NCI-H1048 (cell line): ENCODE data around the gene JARID2.
"Not testable (repeated sequence)": the region's sequence is repeated elsewhere in the genome, so short reads cannot be mapped to it uniquely, and the experiment has no call there.

ENCODE experiments used
- DNase-seq: peaks from one replicate; lab custom pipeline; 2025; lab: John Stamatoyannopoulos, UW

The JARID2 gene

DNA sequence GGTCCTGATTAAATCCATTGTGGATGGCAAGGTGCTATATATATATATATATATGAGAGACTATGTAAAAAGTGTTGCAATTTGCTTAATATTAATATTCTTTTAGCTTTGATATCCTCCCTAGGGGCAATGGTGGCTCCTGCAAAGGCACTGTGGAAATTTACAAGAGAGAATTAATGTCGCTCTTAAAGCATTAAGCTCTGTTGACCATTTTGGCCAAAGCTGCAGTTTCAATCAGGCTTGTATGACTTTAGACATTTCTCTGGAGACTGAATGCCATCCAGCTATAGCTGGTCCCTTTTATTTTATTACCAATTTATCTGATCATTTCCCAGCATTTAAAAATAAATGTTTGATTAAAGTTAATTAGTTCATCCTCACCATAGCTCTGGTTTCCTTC, 155.3 kb downstream of the JARID2 start:
- DNase-seq, result no peak

DNA sequence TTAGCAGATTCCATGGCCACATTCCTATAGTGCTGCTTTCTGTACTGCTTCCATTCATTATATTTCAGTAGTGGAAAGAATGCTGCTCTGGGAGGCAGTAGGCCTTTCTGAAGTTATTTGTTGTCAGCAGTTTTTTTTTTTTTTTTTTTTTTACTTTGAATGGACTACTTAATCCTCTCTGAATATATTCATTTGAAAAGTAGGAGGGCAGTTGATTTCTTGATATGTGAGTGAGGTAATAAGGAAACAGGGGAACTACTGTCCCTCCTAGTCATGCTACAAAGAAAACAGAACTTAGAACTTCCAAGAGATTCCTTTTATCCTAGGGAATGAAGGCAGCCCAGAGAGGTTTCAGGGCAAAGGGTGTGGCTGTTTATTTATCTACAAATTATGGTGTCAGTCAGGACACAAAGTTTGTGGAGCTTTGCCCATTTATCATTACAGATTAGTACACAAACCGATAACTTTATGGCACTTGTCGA, 155.9 kb downstream of the JARID2 start:
- DNase-seq, result no peak

- DNase-seq, result no peak
Measured at GRCh38 chr6:15402406-15403045, 156.7 kb downstream of the JARID2 start.

DNA sequence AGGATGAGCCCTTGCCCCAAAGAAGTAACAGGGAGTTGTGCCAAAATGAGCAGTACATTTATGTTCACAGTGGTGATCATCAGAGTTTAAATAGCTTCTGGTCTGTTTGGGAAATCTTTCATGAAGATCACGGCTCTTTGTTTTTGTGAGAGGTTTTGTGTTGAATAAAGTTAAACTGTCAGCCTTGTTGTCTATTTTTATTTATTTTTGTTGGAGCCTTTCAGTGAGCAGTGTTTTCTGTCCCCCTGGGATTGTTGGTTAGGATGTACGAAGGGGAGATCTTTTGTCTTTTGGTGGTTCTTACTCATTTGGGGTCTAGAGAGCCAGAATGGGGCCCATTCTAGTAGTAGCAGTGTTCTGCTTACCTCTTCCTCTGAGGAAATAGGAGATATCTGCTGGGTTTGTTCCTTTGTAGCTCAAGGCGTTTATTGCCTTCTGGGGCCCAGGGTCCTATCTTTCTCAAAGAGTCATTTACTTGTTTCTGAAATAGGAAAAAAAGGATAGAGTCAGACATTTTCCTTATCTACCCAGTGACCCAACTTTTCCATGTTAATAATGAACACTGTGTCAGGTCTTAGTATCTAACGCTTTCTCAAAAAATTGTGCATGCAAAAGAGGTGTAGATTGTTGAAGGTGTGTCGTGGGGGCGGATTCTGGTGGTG, 157.4 kb downstream of the JARID2 start:
- DNase-seq, result no peak

DNA sequence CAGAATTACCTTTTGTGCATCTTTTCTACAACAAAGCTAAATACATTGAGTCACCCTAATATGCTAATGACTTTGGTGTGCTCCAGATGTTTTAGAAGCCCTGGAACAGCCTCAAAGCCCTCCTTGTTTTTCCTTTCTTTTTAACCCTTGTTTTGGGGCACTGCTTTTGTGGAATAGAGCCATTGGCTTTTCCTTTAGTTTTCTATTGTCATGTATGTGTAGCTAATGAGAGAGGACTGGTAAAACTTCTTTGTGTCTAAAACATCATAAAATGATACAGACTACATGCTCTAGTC, 158.8 kb downstream of the JARID2 start:
- DNase-seq, result no peak

GRCh38 chr6:15405129-15406068, 159.5 kb downstream of the JARID2 start:
- no peak for DNase-seq

DNA sequence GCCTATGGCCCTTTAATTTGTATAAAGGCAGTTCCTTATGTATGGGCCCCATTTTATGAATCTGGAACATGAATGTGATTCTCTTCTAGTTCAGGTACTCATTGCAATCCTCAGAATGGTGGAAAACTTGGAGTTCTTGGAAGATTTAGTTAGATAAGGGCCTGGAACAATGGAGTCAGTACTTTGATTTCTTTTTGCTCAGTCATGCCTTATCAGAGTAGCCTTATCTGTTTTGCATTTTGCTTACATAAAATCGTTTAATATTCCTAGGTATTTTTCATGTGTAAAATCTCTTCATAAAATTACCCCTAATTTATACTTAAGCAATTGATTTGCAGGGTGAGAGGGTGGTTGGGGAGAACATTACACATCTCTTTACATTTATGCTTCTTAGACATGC, 160.6 kb downstream of the JARID2 start:
- DNase-seq, result no peak

- DNase-seq, result no peak
Measured at GRCh38 chr6:15408008-15408407, 162.1 kb downstream of the JARID2 start.

- DNase-seq, result no peak
Measured at GRCh38 chr6:15408758-15409157, 162.9 kb downstream of the JARID2 start.

DNA sequence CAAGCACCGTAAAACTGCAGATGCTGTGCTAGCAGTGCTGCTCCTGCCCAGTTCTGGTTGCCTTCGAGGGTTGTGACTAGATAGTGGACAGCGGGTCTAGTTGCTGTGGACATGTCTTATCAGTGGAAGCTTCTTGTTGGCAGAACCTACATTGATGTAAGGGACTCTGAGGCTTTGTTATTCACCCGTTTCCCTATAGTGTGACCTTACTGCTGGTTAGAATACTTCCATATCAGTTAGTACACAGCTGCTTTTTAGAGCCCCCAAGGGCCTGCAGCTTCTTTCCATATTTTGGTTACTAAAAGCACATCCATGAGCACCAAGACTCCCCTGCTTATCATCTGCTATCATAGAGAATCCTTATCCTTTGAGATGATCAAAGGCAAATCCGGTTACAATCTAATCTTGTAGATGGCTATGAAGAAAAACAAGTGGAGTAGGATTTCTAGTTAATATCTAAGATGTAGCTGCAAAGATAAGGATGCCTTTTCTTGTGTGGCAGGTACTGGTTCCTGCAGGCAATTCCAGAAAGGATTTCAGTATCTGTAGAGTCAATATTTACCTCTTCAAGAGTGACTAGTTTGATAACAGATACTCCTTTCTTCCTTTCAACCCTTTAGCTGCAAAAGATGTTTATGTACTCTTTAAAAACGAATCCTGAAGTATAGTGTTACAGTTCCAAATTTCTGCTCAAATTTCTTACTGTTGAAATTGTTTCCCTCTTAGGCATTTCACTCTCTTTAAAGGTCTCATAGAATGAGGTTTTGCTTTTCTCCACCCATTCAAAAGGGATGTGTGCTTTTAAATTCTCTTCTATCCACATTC, 163.6 kb downstream of the JARID2 start:
- DNase-seq, result no peak

DNA sequence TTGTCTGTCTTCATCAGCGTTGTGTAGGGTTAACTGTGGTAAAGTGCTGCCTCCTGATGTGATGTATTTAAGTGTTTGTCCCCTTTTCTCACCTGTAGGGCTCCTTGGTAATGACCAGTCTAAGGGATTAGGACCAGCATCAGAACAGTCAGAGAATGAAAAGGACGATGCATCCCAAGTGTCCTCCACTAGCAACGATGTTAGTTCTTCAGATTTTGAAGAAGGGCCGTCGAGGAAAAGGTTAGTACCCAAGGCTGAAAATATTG, 164.2 kb downstream of the JARID2 start:
- DNase-seq, result no peak

GRCh38 chr6:15410752-15411151, 164.9 kb downstream of the JARID2 start:
- no peak for DNase-seq

- no peak for DNase-seq
Measured at GRCh38 chr6:15411766-15412165, 165.9 kb downstream of the JARID2 start.

DNA sequence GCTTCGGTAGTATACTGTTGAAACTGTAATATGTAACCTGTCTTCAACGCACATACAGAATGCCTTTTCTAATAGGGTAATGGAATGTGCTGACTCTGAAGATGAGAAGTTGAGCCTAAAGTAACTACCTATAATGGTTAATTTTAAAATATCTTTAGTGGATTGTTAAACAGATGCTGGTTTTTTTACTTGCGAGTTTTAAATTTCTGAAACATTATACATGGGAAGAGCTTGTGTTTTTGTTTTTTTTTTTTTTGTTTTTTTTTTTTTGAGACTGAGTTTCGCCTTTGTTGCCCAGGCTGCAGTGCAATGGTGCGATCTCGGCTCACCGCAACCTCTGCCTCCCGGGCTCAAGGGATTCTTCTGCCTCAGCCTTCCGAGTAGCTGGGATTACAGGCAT, 166.9 kb downstream of the JARID2 start:
- DNase-seq, result no peak

GRCh38 chr6:15413466-15414234, 167.8 kb downstream of the JARID2 start:
- DNase-seq, result no peak

GRCh38 chr6:15414235-15414612, 168.4 kb downstream of the JARID2 start:
- DNase-seq, result no peak

DNA sequence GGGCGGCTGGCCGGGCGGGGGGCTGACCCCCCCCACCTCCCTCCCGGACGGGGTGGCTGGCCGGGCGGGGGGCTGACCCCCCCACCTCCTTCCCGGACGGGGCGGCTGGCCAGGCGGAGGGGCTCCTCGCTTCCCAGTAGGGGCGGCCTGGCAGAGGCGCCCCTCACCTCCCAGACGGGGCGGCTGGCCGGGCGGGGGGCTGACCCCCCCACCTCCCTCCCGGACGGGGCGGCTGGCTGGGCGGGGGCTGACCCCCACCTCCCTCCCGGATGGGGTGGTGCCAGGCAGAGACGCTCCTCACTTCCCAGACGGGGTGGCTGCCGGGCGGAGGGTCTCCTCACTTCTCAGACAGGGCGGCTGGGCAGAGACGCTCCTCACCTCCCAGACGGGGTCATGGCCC, 169.8 kb downstream of the JARID2 start:
- not testable (repeated sequence) for DNase-seq

GRCh38 chr6:15416932-15417509, 171.2 kb downstream of the JARID2 start:
- no peak for DNase-seq

- DNase-seq, result no peak
Measured at GRCh38 chr6:15417811-15418210, 171.9 kb downstream of the JARID2 start.

GRCh38 chr6:15419493-15419892, 173.6 kb downstream of the JARID2 start:
- no peak for DNase-seq

DNA sequence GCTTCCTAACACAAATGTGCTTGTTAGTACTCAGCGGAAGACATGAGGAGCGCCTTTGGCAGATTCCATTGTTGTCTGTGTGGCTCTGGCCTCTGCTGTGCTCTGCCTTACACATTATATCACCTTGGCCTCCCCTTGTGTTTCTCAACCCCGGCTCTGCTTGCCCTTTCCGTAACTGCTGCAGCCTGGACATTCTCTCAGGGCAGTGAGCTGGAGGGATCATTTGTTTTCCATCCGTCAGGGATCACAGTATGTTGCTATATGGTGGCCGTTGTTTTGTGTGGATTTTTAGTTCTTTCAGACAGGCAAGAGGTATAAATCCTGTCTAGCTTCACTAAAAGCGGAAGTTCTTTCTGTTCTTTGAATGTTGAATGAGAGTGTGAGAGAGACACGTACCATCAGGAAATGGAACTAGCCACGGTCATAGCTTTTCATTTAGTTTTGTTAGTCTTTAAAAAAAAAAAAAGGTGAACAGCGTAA, 175.1 kb downstream of the JARID2 start:
- DNase-seq, result no peak
